Endodermal cell (in vitro differentiated cells): ENCODE data around the gene AMER1. TPM values are rescaled to one million over a fixed set of nuclear protein-coding genes. Genes with fewer than 3 reads are reported as not detected.
A peak's percentile ranks its signal among the peaks of the same experiment; 100 is the strongest.

Experiments
- DNase-seq: peaks from one replicate; pipeline ENCODE4 v3.0.0-alpha.2; 2017
- H3K27ac ChIP-seq: 2 replicates; pipeline ENCODE4 v1.5.1; 2013; ENCODE audit warnings: mild to moderate bottlenecking, low read depth, low read length, moderate library complexity
- H3K27me3 ChIP-seq: 2 replicates; pipeline ENCODE4 v1.6.1; 2013; ENCODE audit warnings: mild to moderate bottlenecking, low read length, moderate library complexity; ENCODE audit not compliant: insufficient read depth, control insufficient read depth, poor library complexity, severe bottlenecking
- H3K36me3 ChIP-seq: 2 replicates; pipeline ENCODE4 v1.7.0; 2013; ENCODE audit warnings: mild to moderate bottlenecking, low read length, moderate library complexity; ENCODE audit not compliant: control insufficient read depth, insufficient read depth
- H3K4me1 ChIP-seq: one replicate; pipeline ENCODE4 v1.7.0; 2013; ENCODE audit warnings: low read length; ENCODE audit not compliant: control insufficient read depth, insufficient read depth
- H3K4me3 ChIP-seq: 2 replicates; pipeline ENCODE4 v1.5.1; 2013; ENCODE audit warnings: mild to moderate bottlenecking, low read length, moderate library complexity
- H3K9ac ChIP-seq: 2 replicates; pipeline ENCODE4 v1.6.1; 2013; ENCODE audit warnings: mild to moderate bottlenecking, low read length, moderate library complexity; ENCODE audit not compliant: poor library complexity, severe bottlenecking; ENCODE audit errors: extremely low read depth
- H3K9me3 ChIP-seq: 2 replicates; pipeline ENCODE4 v1.6.1; 2013; ENCODE audit warnings: mild to moderate bottlenecking, low read length, moderate library complexity; ENCODE audit not compliant: control insufficient read depth
- H3K27ac Mint-ChIP-seq: 2 replicates; pipeline ENCODE4 v1.8.0; 2020; ENCODE audit warnings: mixed read lengths
- H3K27me3 Mint-ChIP-seq: 2 replicates; pipeline ENCODE4 v1.8.0; 2021; ENCODE audit warnings: mild to moderate bottlenecking, mixed read lengths; ENCODE audit not compliant: insufficient read depth
- H3K36me3 Mint-ChIP-seq: 2 replicates; pipeline ENCODE4 v1.8.0; 2020; ENCODE audit warnings: low read depth, mixed read lengths
- H3K4me1 Mint-ChIP-seq: 2 replicates; pipeline ENCODE4 v1.8.0; 2020; ENCODE audit warnings: mixed read lengths
- H3K4me3 Mint-ChIP-seq: 2 replicates; pipeline ENCODE4 v1.8.0; 2020; ENCODE audit warnings: mild to moderate bottlenecking, moderate library complexity, mixed read lengths
- H3K9me3 Mint-ChIP-seq: 2 replicates; pipeline ENCODE4 v1.8.0; 2020; ENCODE audit warnings: mild to moderate bottlenecking, mixed read lengths
- WGBS, 2 experiments: methylation state at CpG; one replicate each; pipeline versions ENCODE4 v1.1.5 to v1.1.7; 2013; ENCODE audit warnings: missing lambda C conversion rate in 2 of 2, mixed read lengths in 1 of 2; ENCODE audit not compliant: insufficient coverage in 1 of 2, insufficient read length in 1 of 2; 5-methylcytosine and 5-hydroxymethylcytosine counted together
- total RNA-seq, 2 donors: library from RNA; stranded (reverse); fragmentation: NEBNext Ultra II Directional in 1 of 2; extraction: Animal tissue kit (Norgen Biotek cat#: 25700) in 1 of 2; gene quantifications; 2 replicates in 1 of 2; 3 replicates in 1 of 2; pipeline ENCODE4 v1.2.1, GENCODE V29; 2021
- TF ChIP-seq, protein P1 (sequence below): fragments of 200-600 bp; sonication (generic); conservative IDR thresholded peaks from 2 replicates; pipeline ENCODE4 v1.5.0; 2021; ENCODE audit warnings: antibody characterized with exemption, mild to moderate bottlenecking

Gene AMER1
- total RNA-seq, 2 donors from 2014 or later = 11.2 to 12.0 TPM

DNA sequence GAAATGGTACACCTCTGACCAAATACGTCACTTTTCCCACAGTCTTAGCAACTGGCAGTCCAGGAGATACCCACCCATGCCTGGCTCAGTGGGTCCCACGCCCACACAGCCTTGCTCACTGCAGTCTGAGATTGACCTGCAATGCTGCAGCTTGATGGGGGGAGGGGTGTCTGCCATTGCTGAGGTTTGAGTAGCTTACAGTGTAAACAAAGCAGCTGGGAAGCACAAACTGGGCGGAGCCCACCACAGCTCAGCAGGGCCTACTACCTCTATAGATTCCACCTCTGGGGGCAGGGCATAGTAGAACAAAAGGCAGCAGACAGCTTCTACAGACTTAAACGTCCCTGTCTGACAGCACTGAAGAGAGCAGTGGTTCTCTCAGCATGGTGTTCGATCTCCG lies 52.7 kb downstream of the AMER1 start:
- no peaks in the 10 kb centered on the region for H3K36me3 Mint-ChIP-seq
- H3K9me3 Mint-ChIP-seq = peaks cover 92% of the 10 kb centered on the region
- 66% methylated on average over 5 of the region's 6 CpGs; no CpG with 5 or more reads in 1 of the 2 experiments for WGBS, 2 experiments

DNA sequence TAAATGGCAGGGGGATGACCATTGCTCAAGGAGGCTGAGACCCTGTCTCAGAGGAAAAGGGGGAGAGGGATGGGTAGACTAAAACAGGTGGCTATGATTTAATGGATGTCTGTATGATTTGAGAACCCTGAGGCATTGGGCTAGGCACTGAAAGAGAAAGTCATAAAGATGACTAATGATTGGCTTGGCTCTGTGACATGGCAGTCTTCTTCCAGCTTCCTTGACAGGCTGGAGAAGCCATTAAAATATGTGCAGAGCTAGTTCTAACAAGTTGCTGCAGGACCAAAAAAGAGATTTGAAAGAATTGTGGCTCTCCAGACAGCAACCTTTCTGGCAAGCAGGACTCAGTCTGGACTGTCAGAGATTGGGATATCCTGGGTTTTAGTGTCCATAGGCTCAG lies 53.6 kb downstream of the AMER1 start:
- peaks cover 9% of the 10 kb centered on the region for H3K4me1 Mint-ChIP-seq
- H3K27me3 Mint-ChIP-seq = no peaks in the 10 kb centered on the region
- TF ChIP-seq, protein P1, sequence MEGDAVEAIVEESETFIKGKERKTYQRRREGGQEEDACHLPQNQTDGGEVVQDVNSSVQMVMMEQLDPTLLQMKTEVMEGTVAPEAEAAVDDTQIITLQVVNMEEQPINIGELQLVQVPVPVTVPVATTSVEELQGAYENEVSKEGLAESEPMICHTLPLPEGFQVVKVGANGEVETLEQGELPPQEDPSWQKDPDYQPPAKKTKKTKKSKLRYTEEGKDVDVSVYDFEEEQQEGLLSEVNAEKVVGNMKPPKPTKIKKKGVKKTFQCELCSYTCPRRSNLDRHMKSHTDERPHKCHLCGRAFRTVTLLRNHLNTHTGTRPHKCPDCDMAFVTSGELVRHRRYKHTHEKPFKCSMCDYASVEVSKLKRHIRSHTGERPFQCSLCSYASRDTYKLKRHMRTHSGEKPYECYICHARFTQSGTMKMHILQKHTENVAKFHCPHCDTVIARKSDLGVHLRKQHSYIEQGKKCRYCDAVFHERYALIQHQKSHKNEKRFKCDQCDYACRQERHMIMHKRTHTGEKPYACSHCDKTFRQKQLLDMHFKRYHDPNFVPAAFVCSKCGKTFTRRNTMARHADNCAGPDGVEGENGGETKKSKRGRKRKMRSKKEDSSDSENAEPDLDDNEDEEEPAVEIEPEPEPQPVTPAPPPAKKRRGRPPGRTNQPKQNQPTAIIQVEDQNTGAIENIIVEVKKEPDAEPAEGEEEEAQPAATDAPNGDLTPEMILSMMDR = no peak
- Histone ChIP-seq H3K27ac (no peak overlapping the region), H3K4me1 (peaks cover 7% of the 10 kb centered on the region), H3K9me3 (no peaks in the 10 kb centered on the region), H3K36me3 (no peaks in the 10 kb centered on the region), H3K27me3 (no peaks in the 10 kb centered on the region), H3K9ac (no peak overlapping the region), H3K4me3 (no peak overlapping the region)
- no peak overlapping the region for H3K27ac Mint-ChIP-seq
- no peak for DNase-seq
- H3K4me3 Mint-ChIP-seq = no peak overlapping the region
- H3K9me3 Mint-ChIP-seq = peaks cover 94% of the 10 kb centered on the region
- no peaks in the 10 kb centered on the region for H3K36me3 Mint-ChIP-seq

More for the DNA sequence above, 52.7 kb downstream of the AMER1 start:
- Mint-ChIP-seq H3K4me1 (peaks cover 9% of the 10 kb centered on the region), H3K4me3 (no peak overlapping the region), H3K27me3 (no peaks in the 10 kb centered on the region), H3K27ac (no peak overlapping the region)
- TF ChIP-seq, protein P1 = no peak
- no peaks in the 10 kb centered on the region for H3K27me3 ChIP-seq
- H3K4me3 ChIP-seq = no peak overlapping the region
- H3K9me3 ChIP-seq = no peaks in the 10 kb centered on the region
- peak; percentile 84 for DNase-seq
- no peak overlapping the region for H3K9ac ChIP-seq
- H3K36me3 ChIP-seq = no peaks in the 10 kb centered on the region
- no peak overlapping the region for H3K27ac ChIP-seq
- peaks cover 7% of the 10 kb centered on the region for H3K4me1 ChIP-seq

DNA sequence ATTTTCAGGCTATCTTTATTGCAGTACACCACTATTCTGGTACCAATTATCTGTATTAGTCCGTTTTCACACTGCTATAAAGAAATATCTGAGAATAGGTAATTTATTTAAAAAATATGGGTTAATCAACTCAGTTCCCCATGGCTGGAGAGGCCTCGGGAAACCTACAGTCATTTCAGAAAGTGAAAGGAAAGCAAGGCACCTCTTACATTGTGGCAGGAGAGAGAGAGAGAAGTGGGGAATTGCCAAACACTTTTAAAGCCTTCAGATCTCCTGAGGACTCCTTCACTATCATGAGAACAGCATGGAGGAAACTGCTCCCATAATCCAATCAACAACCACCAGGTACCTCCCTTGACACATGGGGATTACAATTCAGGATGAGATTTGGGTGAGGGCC lies 54.7 kb downstream of the AMER1 start:
- no peaks in the 10 kb centered on the region for H3K36me3 Mint-ChIP-seq
- no peaks in the 10 kb centered on the region for H3K27me3 Mint-ChIP-seq
- no peak overlapping the region for H3K27ac Mint-ChIP-seq
- Histone ChIP-seq H3K27me3 (no peaks in the 10 kb centered on the region), H3K4me1 (peaks cover 7% of the 10 kb centered on the region), H3K27ac (no peak overlapping the region), H3K9me3 (no peaks in the 10 kb centered on the region), H3K36me3 (no peaks in the 10 kb centered on the region), H3K9ac (no peak overlapping the region), H3K4me3 (no peak overlapping the region)
- no peak overlapping the region for H3K4me3 Mint-ChIP-seq
- H3K9me3 Mint-ChIP-seq = peaks cover 90% of the 10 kb centered on the region
- 69% methylated on average over 1 of the region's 2 CpGs; no CpG with 5 or more reads in 1 of the 2 experiments for WGBS, 2 experiments
- DNase-seq = no peak
- TF ChIP-seq, protein P1 = no peak
- peaks cover 9% of the 10 kb centered on the region for H3K4me1 Mint-ChIP-seq

Other genes with a start within 250 kb of the AMER1 start
- gene ASB12, start 24.9 kb upstream of the AMER1 start, total RNA-seq = under 1 TPM; 0.48 to 0.53 TPM
- gene MTMR8, start 189.7 kb upstream of the AMER1 start, total RNA-seq = 1 to 10 TPM; 4.0 to 4.3 TPM